Pulmonary artery endothelial cell (primary cell): ENCODE measurements around the gene NPHS1. TPM values are rescaled to one million over a fixed set of nuclear protein-coding genes. Genes with fewer than 3 reads are reported as not detected.
"Not testable (repeated sequence)": the region's sequence is repeated elsewhere in the genome, so short reads cannot be mapped to it uniquely, and the experiment has no call there.

ENCODE experiments used
- DNase-seq: peaks from one replicate; pipeline ENCODE4 v3.0.0-alpha.2; 2011; ENCODE audit warnings: low read depth, low spot score
- total RNA-seq: library from RNA; depleted of rRNA; stranded (reverse); fragments of >200 nt; gene quantifications from 2 replicates; pipeline ENCODE4 v1.2.3, GENCODE V29; 2014

Gene NPHS1
- total RNA-seq, 1 donor from 2014 or later, result not detected

GRCh38 chr19:35851213-35852028 is 883 bp downstream of the NPHS1 start:
- DNase-seq, result no peak

GRCh38 chr19:35848919-35849505 is 3.3 kb downstream of the NPHS1 start:
- DNase-seq, result no peak

GRCh38 chr19:35848486-35848885 is 3.8 kb downstream of the NPHS1 start:
- DNase-seq, result no peak

GRCh38 chr19:35847911-35848310 is 4.4 kb downstream of the NPHS1 start:
- DNase-seq, result no peak

GRCh38 chr19:35846038-35846668 is 6.2 kb downstream of the NPHS1 start:
- no peak for DNase-seq

- DNase-seq, result no peak
Measured at GRCh38 chr19:35845215-35846037, 6.9 kb downstream of the NPHS1 start.

- DNase-seq, result no peak
Measured at GRCh38 chr19:35844482-35845214, 7.7 kb downstream of the NPHS1 start.

- DNase-seq, result no peak
Measured at GRCh38 chr19:35843676-35844481, 8.4 kb downstream of the NPHS1 start.

- no peak for DNase-seq
Measured at GRCh38 chr19:35842666-35843272, 9.5 kb downstream of the NPHS1 start.

GRCh38 chr19:35841961-35842595 is 10.2 kb downstream of the NPHS1 start:
- no peak for DNase-seq

- DNase-seq, result not testable (repeated sequence)
Measured at GRCh38 chr19:35836096-35836495, 16.2 kb downstream of the NPHS1 start.

- no peak for DNase-seq
Measured at GRCh38 chr19:35833972-35834371, 18.3 kb downstream of the NPHS1 start.

GRCh38 chr19:35832054-35832453 is 20.2 kb downstream of the NPHS1 start:
- no peak for DNase-seq

GRCh38 chr19:35830986-35831385 is 21.3 kb downstream of the NPHS1 start:
- DNase-seq, result no peak

GRCh38 chr19:35828692-35829301 is 23.5 kb downstream of the NPHS1 start:
- no peak for DNase-seq

GRCh38 chr19:35824150-35824549 is 28.2 kb downstream of the NPHS1 start:
- DNase-seq, result no peak

- DNase-seq, result no peak
Measured at GRCh38 chr19:35822579-35822978, 29.7 kb downstream of the NPHS1 start.

- DNase-seq, result no peak
Measured at GRCh38 chr19:35818445-35818844, 33.9 kb downstream of the NPHS1 start.

- no peak for DNase-seq
Measured at GRCh38 chr19:35816846-35817245, 35.5 kb downstream of the NPHS1 start.
